ENCODE measurements around the gene CHD3. TPM values are rescaled to one million over a fixed set of nuclear protein-coding genes. Genes with fewer than 3 reads are reported as not detected.

Gene CHD3
- total RNA-seq (ENCODE audit: unreplicated experiment) = 133 TPM
- long read RNA-seq, partial matches to known transcripts = 0 of 2 reads
- long read RNA-seq, other reads (novel, unspliced or antisense) = 0 of 2 reads

- Mint-ChIP-seq H3K4me3 (ENCODE audit: unreplicated experiment) (no peak within 1 kb of the TSS), H3K36me3 (ENCODE audit: low read depth, unreplicated experiment) (peaks cover 19% of the 10 kb centered on the region), H3K27ac (ENCODE audit: unreplicated experiment) (no peak within 1 kb of the TSS), H3K27me3 (ENCODE audit: unreplicated experiment) (peaks cover 8% of the 10 kb centered on the region), H3K9me3 (ENCODE audit: unreplicated experiment) (no peaks in the 10 kb centered on the region), H3K4me1 (ENCODE audit: unreplicated experiment) (peaks cover 14% of the 10 kb centered on the region)
- no peak for DNase-seq (ENCODE audit: low spot score)
- TF ChIP-seq CTCF (IDR thresholded peaks at IDR 0.05; ENCODE audit: unreplicated experiment) = no peak
Measured at GRCh38 chr17:7888184-7888920, at the start of gene CHD3. Gene CHD3 (plus strand): TSS chr17:7888789. CDS start chr17:7889001, 212 bp downstream.

- Mint-ChIP-seq H3K4me3 (ENCODE audit: unreplicated experiment) (peak overlapping the region; percentile 82), H3K9me3 (ENCODE audit: unreplicated experiment) (no peaks in the 10 kb centered on the region), H3K27ac (ENCODE audit: unreplicated experiment) (peak overlapping the region; percentile 51), H3K36me3 (ENCODE audit: low read depth, unreplicated experiment) (peaks cover 17% of the 10 kb centered on the region), H3K27me3 (ENCODE audit: unreplicated experiment) (peaks cover 44% of the 10 kb centered on the region), H3K4me1 (ENCODE audit: unreplicated experiment) (peaks cover 58% of the 10 kb centered on the region)
- no peak for DNase-seq (ENCODE audit: low spot score)
- no peak for TF ChIP-seq CTCF (IDR thresholded peaks at IDR 0.05; ENCODE audit: unreplicated experiment)
Measured at GRCh38 chr17:7839190-7839875, 49.3 kb upstream of the CHD3 start.

GRCh38 chr17:7839876-7840261 is 48.7 kb upstream of the CHD3 start:
- H3K4me3 Mint-ChIP-seq (ENCODE audit: unreplicated experiment) = peak overlapping the region; percentile 84
- no peak for DNase-seq (ENCODE audit: low spot score)
- peaks cover 41% of the 10 kb centered on the region for H3K27me3 Mint-ChIP-seq (ENCODE audit: unreplicated experiment)
- H3K9me3 Mint-ChIP-seq (ENCODE audit: unreplicated experiment) = no peaks in the 10 kb centered on the region
- TF ChIP-seq CTCF (IDR thresholded peaks at IDR 0.05; ENCODE audit: unreplicated experiment) = no peak
- H3K4me1 Mint-ChIP-seq (ENCODE audit: unreplicated experiment) = peaks cover 58% of the 10 kb centered on the region
- peaks cover 17% of the 10 kb centered on the region for H3K36me3 Mint-ChIP-seq (ENCODE audit: low read depth, unreplicated experiment)
- H3K27ac Mint-ChIP-seq (ENCODE audit: unreplicated experiment) = no peak overlapping the region

- H3K9me3 Mint-ChIP-seq (ENCODE audit: unreplicated experiment) = no peaks in the 10 kb centered on the region
- peaks cover 56% of the 10 kb centered on the region for H3K4me1 Mint-ChIP-seq (ENCODE audit: unreplicated experiment)
- no peak for DNase-seq (ENCODE audit: low spot score)
- peaks cover 35% of the 10 kb centered on the region for H3K27me3 Mint-ChIP-seq (ENCODE audit: unreplicated experiment)
- peak overlapping the region; percentile 36 for H3K27ac Mint-ChIP-seq (ENCODE audit: unreplicated experiment)
- peaks cover 17% of the 10 kb centered on the region for H3K36me3 Mint-ChIP-seq (ENCODE audit: low read depth, unreplicated experiment)
- no peak for TF ChIP-seq CTCF (IDR thresholded peaks at IDR 0.05; ENCODE audit: unreplicated experiment)
- peak overlapping the region; percentile 84 for H3K4me3 Mint-ChIP-seq (ENCODE audit: unreplicated experiment)
Measured at GRCh38 chr17:7840441-7840840, 48.1 kb upstream of the CHD3 start.

GRCh38 chr17:7840875-7841274 is 47.7 kb upstream of the CHD3 start:
- Mint-ChIP-seq H3K9me3 (ENCODE audit: unreplicated experiment) (no peaks in the 10 kb centered on the region), H3K4me3 (ENCODE audit: unreplicated experiment) (peak overlapping the region; percentile 95), H3K27me3 (ENCODE audit: unreplicated experiment) (peaks cover 35% of the 10 kb centered on the region), H3K27ac (ENCODE audit: unreplicated experiment) (peak overlapping the region; percentile 90), H3K36me3 (ENCODE audit: low read depth, unreplicated experiment) (peaks cover 17% of the 10 kb centered on the region), H3K4me1 (ENCODE audit: unreplicated experiment) (peaks cover 56% of the 10 kb centered on the region)
- DNase-seq (ENCODE audit: low spot score) = no peak
- no peak for TF ChIP-seq CTCF (IDR thresholded peaks at IDR 0.05; ENCODE audit: unreplicated experiment)
